NCI-H1436 treated with DMSO at 0.1 percent for 48 hours (cell line): ENCODE data around the gene MYO1H.

Experiments
- DNase-seq: peaks from one replicate; lab custom pipeline; 2025; lab: John Stamatoyannopoulos, UW

MYO1H gene

GRCh38 chr12:109448272-109448671 lies 100.6 kb downstream of the MYO1H start:
- no peak for DNase-seq

DNA sequence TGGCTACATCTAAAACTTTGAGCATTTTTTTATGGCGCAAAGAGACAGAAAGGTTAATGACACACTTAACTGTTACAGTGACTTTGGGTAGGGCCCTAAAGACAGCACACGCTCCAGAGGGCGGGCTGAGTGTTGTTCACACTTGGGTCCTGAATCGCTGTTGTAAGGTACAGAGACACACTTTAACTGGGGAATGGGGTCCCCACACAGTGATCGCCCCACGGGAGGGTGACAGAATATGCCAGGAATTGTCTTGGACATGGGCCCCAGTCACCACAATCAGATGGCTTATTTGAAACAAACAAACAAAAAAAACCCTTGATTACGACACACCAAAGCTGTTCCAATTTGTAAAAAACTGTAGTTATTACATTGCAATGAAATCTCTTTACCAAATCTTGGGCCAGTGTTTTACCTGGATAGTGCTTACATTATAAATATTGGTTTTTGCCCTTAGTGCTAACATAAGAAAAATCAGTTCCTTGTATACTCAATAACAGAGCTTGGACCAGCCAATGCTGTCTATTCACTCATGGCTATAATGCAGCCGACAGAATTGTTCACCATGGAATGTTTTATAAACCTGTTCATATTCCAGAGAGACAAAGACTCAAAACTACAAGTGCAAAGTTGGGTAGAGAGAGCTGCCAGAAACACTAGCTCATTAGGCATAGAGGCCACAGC lies 101.1 kb downstream of the MYO1H start:
- no peak for DNase-seq

GRCh38 chr12:109449845-109450532 lies 102.3 kb downstream of the MYO1H start:
- no peak for DNase-seq

- no peak for DNase-seq
These were observed 103.3 kb downstream of the MYO1H start for GRCh38 chr12:109450980-109451379.

GRCh38 chr12:109451400-109451799 lies 103.7 kb downstream of the MYO1H start:
- no peak for DNase-seq

DNA sequence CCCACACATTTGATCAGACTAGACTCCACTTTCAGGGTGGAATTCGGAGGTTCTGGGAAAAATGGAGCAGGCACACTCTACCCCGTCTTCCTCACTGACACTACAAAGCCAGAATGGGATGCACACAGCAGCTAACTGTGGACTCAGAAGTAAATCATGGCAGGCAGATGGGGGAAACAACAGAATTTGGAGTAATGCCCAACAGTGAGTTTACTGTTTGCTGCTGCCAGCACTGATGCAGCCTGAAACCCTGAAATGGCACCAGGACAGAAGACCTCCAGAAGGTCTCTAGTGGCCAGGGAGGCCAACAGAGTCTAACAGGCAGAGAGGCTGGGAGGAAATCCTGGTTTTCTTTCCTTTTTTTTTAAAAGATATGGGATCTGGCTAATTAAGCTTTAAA lies 104.8 kb downstream of the MYO1H start:
- DNase-seq: no peak

GRCh38 chr12:109455706-109456105 lies 108.0 kb downstream of the MYO1H start:
- no peak for DNase-seq

GRCh38 chr12:109458086-109458485 lies 110.4 kb downstream of the MYO1H start:
- no peak for DNase-seq

DNA sequence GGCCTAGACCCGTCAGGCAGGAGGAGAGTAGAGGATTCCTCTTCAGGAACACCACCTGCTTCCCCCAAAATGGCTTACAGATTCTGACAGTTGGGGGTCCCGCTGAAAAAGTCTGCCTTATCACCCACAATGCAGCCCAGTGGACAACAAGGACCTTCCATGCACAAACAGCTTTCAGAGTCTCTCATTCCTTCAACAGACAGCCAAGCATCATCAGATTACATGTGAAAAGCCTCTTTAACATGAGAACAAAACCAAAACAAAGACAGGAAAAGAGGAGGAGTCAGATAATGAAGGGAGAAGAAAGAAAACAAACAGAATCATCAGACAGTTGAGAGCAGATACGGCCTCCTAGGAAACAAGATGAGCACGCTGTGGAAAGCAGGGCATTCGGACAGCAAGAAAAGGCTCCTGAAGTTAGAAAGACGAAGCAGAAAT lies 111.1 kb downstream of the MYO1H start:
- DNase-seq: no peak

DNA sequence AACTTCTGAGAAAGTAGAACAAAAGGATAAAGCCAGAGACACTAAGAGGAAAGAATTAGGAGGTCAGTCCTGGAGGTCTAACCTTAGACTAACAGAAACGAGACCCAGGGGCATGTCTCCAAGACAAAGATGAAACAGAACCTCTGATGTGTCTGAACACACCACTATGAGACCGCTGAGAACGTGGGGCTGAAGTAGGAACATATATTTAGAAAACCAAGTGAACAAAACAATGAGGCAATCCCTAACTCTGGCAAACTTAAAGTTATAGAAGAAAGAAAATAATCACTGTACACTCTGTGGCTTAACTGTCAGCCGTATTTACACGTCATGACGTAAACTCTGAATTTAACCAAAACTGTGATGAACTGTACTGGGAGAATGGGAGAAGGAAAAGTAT lies 111.5 kb downstream of the MYO1H start:
- DNase-seq: no peak

DNA sequence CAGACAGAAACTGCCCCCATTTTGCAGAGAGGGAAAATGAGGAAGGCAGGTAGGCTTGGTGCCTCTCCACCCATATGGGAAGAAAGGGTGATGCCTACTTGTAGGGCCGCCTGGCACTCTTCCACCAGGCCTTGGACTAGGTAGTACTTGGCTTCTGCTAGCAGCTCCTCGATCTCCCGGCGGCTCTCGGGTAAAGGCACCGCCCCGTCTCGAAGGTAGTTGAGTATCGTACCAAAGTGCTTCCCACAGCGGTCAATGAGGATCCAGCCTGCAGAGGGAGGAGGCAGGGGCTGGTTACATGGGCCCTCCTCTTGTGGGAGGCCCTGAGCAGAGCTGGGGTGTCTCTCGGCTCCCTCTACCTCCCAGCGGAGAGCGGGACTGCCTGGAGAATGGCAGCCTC lies 112.8 kb downstream of the MYO1H start:
- no peak for DNase-seq

GRCh38 chr12:109461049-109461845 lies 113.5 kb downstream of the MYO1H start:
- DNase-seq: no peak

GRCh38 chr12:109461846-109462756 lies 114.4 kb downstream of the MYO1H start:
- no peak for DNase-seq

- DNase-seq: no peak
These were observed 115.4 kb downstream of the MYO1H start for GRCh38 chr12:109462868-109463692.

GRCh38 chr12:109463756-109464155 lies 116.1 kb downstream of the MYO1H start:
- DNase-seq: no peak

GRCh38 chr12:109464642-109465351 lies 117.1 kb downstream of the MYO1H start:
- DNase-seq: no peak

DNA sequence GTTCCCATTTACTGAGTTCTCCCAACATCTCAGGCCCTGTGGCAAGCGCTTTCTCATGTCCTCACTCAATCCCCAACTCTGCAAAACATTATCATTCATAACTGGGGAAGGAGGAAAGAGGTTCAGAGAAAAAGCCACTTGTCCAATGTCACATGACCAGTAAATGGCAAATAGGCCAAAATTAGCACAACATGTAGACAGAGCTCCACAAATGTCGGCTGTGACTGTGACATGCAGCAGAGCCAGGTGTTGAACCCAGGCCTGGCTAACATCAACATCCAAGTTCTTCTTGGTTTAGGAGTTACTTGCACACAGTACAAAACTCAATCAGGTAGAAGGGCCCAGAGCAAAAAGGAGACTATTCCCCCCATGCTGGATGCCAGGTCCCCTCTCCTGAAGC lies 118.6 kb downstream of the MYO1H start:
- no peak for DNase-seq

- no peak for DNase-seq
These were observed 119.1 kb downstream of the MYO1H start for GRCh38 chr12:109466821-109467220.

GRCh38 chr12:109467978-109468676 lies 120.4 kb downstream of the MYO1H start:
- DNase-seq: no peak

- no peak for DNase-seq
These were observed 121.8 kb downstream of the MYO1H start for GRCh38 chr12:109469517-109469916.
